Inflammatory macrophage (primary cell): ENCODE measurements around the gene ERCC2.
A peak's percentile ranks its signal among the peaks of the same experiment; 100 is the strongest.
"Not testable (repeated sequence)": the region's sequence is repeated elsewhere in the genome, so short reads cannot be mapped to it uniquely, and the experiment has no call there.

Experiments
- DNase-seq, 2 donors: peaks; one replicate each; pipeline ENCODE4 v3.0.0-alpha.2; 2020 to 2022
- total RNA-seq, 18 experiments: gene quantifications; one replicate each; lab custom pipeline; 2026; ENCODE audit warnings: mixed read lengths in 6 of 18, inconsistent platforms in 2 of 18; lab: John Stamatoyannopoulos, UW

The ERCC2 gene
- total RNA-seq, result 3.0 to 18.6 (median 15.1) reads per million in 18 experiments

GRCh38 chr19:45370410-45371204 lies at the start of gene ERCC2:
ERCC2 (minus strand) TSS chr19:45370573; CDS start chr19:45370540, 33 bp downstream.
- DNase-seq, result peak; percentile 99

- DNase-seq, result no peak
Observed at GRCh38 chr19:45419895-45420294, 49.5 kb upstream of the ERCC2 start.

- DNase-seq, result peak; percentile 78 to 80
Observed at GRCh38 chr19:45419396-45419795, 49.0 kb upstream of the ERCC2 start.

- DNase-seq, result no peak
Observed at GRCh38 chr19:45418802-45419201, 48.4 kb upstream of the ERCC2 start.

DNA sequence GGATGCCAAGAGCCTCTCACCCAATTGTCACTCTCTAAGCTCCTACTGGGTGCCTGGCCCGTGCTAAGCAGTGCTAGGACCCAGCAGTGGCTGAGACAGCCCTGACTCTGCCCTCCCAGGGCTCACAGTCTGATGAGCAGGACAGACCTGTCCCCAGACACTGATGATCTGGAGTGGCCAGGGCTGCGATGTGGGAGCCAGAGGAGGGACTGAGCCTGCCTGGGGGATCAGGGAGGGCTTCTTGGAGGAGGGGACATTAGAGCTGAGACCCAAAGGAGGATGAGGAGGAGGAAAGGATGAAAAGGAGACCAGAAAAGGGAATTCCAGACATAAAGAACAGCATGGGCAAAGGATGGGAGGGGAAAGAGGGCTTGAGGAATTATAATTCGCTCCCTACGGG lies 46.8 kb upstream of the ERCC2 start:
- DNase-seq, result no peak

DNA sequence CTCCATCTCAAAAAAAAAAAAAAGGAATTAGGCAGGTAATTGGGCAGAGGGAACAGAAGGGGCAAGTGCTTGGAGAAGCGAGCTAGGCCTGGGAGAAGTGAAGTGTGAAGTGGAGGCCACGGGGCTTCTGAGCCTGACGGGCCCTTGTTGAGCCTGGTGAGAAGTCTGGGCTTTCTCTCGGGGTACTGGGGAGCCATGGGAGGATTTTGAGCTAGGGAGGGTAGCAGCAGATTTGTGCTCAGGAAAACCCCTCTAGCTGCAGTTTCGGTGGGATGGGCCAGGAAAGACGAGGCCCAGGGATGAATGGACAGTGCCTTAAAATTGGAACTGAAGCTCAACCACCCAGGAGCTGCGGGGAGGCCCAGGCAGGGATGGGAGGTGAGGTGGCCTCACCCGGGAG lies 44.1 kb upstream of the ERCC2 start:
- DNase-seq, result no peak

- no peak for DNase-seq
Observed at GRCh38 chr19:45413497-45413896, 43.1 kb upstream of the ERCC2 start.

- not testable (repeated sequence) for DNase-seq
Observed at GRCh38 chr19:45410330-45410729, 40.0 kb upstream of the ERCC2 start.

GRCh38 chr19:45409557-45409920 lies 39.2 kb upstream of the ERCC2 start:
- DNase-seq, result no peak

- no peak for DNase-seq
Observed at GRCh38 chr19:45408830-45409556, 38.6 kb upstream of the ERCC2 start.

- no peak for DNase-seq
Observed at GRCh38 chr19:45408121-45408520, 37.7 kb upstream of the ERCC2 start.

GRCh38 chr19:45407585-45407984 lies 37.2 kb upstream of the ERCC2 start:
- not testable (repeated sequence) for DNase-seq

- no peak for DNase-seq
Observed at GRCh38 chr19:45407091-45407375, 36.7 kb upstream of the ERCC2 start.

- peak; percentile 67 to 78 for DNase-seq
Observed at GRCh38 chr19:45406226-45407090, 36.1 kb upstream of the ERCC2 start, which contains the start of gene POLR1G. POLR1G (plus strand) TSS chr19:45406644; CDS start chr19:45406697, 53 bp downstream.

- peak; percentile 83 for DNase-seq
Observed at GRCh38 chr19:45405435-45406225, 35.3 kb upstream of the ERCC2 start.

DNA sequence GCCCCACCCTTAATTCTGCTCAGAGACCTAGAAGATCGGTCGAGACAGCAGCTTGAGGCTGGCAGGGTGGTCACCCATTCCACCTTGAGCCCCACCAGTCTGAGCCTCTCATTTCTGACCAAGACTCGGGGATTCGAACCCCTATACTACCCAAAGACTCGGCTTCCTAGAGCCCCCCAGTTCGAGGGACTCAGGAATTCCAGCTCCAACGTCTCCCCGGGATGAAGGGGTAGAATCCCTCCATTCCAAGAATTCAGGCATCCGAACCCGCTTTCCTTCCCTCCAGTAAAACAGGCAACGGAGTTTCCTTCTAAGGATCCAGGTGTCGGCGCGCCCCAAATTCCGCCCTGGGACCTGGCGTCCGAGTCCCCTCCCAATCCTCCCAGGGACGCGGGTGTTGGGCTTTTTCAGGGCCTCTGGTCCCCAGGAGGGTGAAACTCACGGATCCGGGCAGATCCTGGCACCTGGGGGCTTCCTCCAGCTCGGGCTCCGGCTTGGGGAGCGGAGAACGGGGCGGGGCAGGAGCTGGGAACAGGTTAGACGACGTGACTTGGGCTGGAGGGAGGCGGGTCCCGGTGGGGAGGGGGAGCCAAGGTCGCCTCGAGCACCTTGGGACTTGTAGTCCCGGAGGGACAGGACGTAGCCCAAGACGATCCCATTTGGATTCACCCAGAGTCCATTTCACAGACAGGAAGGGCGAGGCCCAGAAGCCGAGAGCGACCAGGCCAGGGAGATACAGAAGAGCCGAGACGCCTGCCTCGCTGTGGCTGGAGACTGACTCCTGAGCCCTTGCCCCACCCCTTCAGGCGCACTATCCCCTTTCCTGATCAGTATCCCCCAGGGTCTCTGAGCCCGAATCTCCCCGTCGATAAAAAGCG lies 34.4 kb upstream of the ERCC2 start, which contains the start of gene PPP1R13L:
TSS of gene PPP1R13L (minus strand) at position 513 of the 878 bp plus-strand sequence. CDS start 6,751 bp downstream, outside the sequence.
- DNase-seq, result peak in 1 of 2 donors; percentile 12

GRCh38 chr19:45403781-45404556 lies 33.6 kb upstream of the ERCC2 start:
- DNase-seq, result no peak

DNA sequence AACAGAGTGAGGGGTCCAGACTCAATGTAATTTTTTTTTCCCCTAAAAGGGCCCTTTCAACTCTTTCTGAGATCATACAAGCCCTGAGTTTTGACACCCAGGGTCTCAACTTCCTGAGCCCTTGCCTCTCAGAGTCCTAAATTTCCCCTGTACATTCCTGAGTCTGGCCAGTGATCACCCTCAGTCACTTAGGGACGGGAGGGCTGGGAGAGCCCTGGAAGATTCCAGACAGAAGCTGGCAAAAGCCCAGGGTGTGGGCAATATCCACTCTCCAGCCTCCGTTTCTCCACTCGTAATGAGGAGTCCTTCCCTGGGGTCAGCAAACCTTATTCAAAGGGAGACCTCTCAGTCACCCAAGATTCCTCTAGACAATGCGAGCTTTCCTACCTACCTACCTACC lies 32.9 kb upstream of the ERCC2 start:
- no peak for DNase-seq

DNA sequence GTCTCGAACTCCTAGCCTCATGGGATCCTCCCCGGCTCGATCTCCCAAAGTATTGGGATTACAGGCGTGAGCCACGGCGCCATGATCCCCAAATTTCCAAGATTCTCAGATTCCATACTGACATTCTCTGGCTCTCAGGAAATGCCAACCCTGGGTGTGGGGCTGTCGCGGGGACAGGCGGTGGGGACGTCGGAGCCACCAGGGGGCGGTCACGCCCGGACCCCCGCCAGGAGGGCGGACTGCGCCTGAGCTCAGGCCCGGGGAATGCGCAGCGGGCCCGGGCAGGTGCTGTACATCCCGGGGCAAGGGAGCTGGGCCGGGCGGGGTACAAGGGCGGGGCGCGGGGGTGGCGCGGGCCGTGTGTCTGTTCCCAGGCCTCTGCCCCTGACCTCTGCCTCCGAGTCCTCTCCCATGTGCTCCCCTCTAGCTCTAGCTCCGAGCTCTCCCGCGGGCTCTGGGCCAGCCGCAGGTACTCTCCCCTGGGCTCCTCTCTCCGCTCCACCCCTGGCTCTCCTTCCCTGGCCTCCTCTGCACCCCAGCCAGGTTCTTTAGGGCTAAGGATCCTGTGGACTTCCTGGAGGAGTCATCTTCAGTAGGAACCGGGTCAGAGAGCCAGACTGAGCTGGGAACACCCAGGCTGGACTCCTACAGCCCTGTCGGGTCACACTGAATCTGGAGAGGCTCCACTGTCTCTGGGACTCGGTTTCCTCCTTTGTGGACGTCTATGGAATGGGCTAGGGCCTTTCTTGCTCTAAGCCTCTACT lies 32.1 kb upstream of the ERCC2 start:
- DNase-seq, result no peak
